Glutamatergic neuron (in vitro differentiated cells): ENCODE measurements around the gene NTRK3. TPM values are rescaled to one million over a fixed set of nuclear protein-coding genes. Genes with fewer than 3 reads are reported as not detected.

Experiments
- DNase-seq: peaks from one replicate; pipeline ENCODE4 v3.0.0; 2022
- H3K27ac Mint-ChIP-seq: one replicate; pipeline ENCODE4 v1.8.0; 2020; ENCODE audit warnings: mild to moderate bottlenecking, mixed read lengths, inconsistent platforms; ENCODE audit not compliant: unreplicated experiment
- H3K27me3 Mint-ChIP-seq: one replicate; pipeline ENCODE4 v1.8.0; 2020; ENCODE audit warnings: mild to moderate bottlenecking, moderate library complexity, mixed read lengths, inconsistent platforms; ENCODE audit not compliant: unreplicated experiment
- H3K36me3 Mint-ChIP-seq: one replicate; pipeline ENCODE4 v1.8.0; 2020; ENCODE audit warnings: mild to moderate bottlenecking, mixed read lengths, inconsistent platforms; ENCODE audit not compliant: unreplicated experiment
- H3K4me1 Mint-ChIP-seq: one replicate; pipeline ENCODE4 v1.8.0; 2020; ENCODE audit warnings: mild to moderate bottlenecking, low read depth, mixed read lengths, inconsistent platforms; ENCODE audit not compliant: unreplicated experiment
- H3K4me3 Mint-ChIP-seq: one replicate; pipeline ENCODE4 v1.8.0; 2020; ENCODE audit warnings: mild to moderate bottlenecking, mixed read lengths, inconsistent platforms; ENCODE audit not compliant: unreplicated experiment
- H3K9me3 Mint-ChIP-seq: one replicate; pipeline ENCODE4 v1.8.0; 2020; ENCODE audit warnings: mild to moderate bottlenecking, moderate library complexity, mixed read lengths, inconsistent platforms; ENCODE audit not compliant: unreplicated experiment
- total RNA-seq: library from RNA; stranded (reverse); fragmentation: NEBNext Ultra II Directional; extraction: Animal tissue kit (Norgen Biotek cat#: 25700); gene quantifications from one replicate; pipeline ENCODE4 v1.2.1, GENCODE V29; 2021; ENCODE audit not compliant: unreplicated experiment
- TF ChIP-seq, protein P1 (sequence below): fragments of 200-600 bp; sonication (generic); IDR thresholded peaks from one replicate; pipeline ENCODE4 v1.5.0; 2021; ENCODE audit not compliant: partially characterized antibody, unreplicated experiment

Gene NTRK3
- total RNA-seq, 1 donor from 2014 or later, result 9.5 TPM

- Mint-ChIP-seq H3K4me3 (no peak overlapping the region), H3K36me3 (peaks cover 10% of the 10 kb centered on the region), H3K27me3 (peaks cover 5% of the 10 kb centered on the region), H3K27ac (no peak overlapping the region), H3K4me1 (peaks cover 14% of the 10 kb centered on the region), H3K9me3 (peaks cover 11% of the 10 kb centered on the region)
- TF ChIP-seq, protein P1, sequence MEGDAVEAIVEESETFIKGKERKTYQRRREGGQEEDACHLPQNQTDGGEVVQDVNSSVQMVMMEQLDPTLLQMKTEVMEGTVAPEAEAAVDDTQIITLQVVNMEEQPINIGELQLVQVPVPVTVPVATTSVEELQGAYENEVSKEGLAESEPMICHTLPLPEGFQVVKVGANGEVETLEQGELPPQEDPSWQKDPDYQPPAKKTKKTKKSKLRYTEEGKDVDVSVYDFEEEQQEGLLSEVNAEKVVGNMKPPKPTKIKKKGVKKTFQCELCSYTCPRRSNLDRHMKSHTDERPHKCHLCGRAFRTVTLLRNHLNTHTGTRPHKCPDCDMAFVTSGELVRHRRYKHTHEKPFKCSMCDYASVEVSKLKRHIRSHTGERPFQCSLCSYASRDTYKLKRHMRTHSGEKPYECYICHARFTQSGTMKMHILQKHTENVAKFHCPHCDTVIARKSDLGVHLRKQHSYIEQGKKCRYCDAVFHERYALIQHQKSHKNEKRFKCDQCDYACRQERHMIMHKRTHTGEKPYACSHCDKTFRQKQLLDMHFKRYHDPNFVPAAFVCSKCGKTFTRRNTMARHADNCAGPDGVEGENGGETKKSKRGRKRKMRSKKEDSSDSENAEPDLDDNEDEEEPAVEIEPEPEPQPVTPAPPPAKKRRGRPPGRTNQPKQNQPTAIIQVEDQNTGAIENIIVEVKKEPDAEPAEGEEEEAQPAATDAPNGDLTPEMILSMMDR, result no peak
- no peak for DNase-seq
These were observed 54.3 kb downstream of the NTRK3 start for GRCh38 chr15:88202231-88202630.

- no peak overlapping the region for H3K4me3 Mint-ChIP-seq
- peaks cover 10% of the 10 kb centered on the region for H3K9me3 Mint-ChIP-seq
- H3K27me3 Mint-ChIP-seq, result peaks cover 2% of the 10 kb centered on the region
- no peak for DNase-seq
- peaks cover 14% of the 10 kb centered on the region for H3K36me3 Mint-ChIP-seq
- H3K4me1 Mint-ChIP-seq, result peaks cover 9% of the 10 kb centered on the region
- H3K27ac Mint-ChIP-seq, result no peak overlapping the region
- TF ChIP-seq, protein P1, result no peak
These were observed 55.3 kb downstream of the NTRK3 start for GRCh38 chr15:88201207-88201606.

DNA sequence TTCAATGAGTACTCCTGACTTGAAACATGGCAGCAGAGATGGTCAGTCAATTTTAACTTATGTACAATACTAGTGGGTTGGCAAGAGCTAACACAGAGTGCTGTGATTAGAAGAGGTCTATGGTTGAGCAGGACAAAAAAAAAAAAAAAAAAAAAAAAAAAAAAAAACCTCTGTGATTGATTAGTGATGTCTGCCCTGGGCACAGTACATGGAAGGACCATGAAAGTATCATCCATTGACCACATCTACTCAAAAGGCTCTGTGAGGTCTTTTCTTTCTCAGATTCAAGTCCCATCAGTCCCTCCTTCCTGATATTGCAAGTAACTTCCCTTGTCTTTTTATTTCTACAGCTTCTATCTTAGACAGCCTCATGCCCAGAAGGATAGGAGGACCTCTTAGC, 59.6 kb downstream of the NTRK3 start:
- Mint-ChIP-seq H3K9me3 (peaks cover 9% of the 10 kb centered on the region), H3K4me3 (no peak overlapping the region), H3K27ac (no peak overlapping the region), H3K4me1 (peaks cover 19% of the 10 kb centered on the region), H3K27me3 (peaks cover 5% of the 10 kb centered on the region), H3K36me3 (peaks cover 8% of the 10 kb centered on the region)
- no peak for DNase-seq
- TF ChIP-seq, protein P1, result no peak

DNA sequence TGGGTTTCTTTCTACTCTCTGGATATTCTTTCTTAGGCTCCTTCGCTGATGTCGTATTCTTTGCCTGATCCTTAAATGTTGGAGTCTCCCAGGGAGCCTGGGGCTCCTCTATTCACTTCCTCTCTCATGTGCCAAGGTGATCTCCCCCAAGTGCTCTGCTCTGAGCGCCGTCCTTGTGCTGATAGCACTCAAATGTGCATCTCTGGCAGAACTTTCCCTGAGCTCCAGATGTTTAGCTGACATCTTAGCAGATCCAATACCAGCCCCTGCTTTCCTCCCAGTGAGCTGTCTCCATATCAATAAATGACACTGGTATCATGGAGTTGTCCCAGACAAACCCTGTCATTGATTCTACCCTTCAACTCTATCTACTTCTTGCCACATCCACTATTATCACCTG, 62.4 kb downstream of the NTRK3 start:
- H3K27ac Mint-ChIP-seq, result no peak overlapping the region
- H3K36me3 Mint-ChIP-seq, result peaks cover 4% of the 10 kb centered on the region
- H3K9me3 Mint-ChIP-seq, result peaks cover 6% of the 10 kb centered on the region
- TF ChIP-seq, protein P1, result no peak
- H3K4me1 Mint-ChIP-seq, result peaks cover 22% of the 10 kb centered on the region
- no peak for DNase-seq
- H3K27me3 Mint-ChIP-seq, result peaks cover 5% of the 10 kb centered on the region
- no peak overlapping the region for H3K4me3 Mint-ChIP-seq

- DNase-seq, result no peak
- H3K27me3 Mint-ChIP-seq, result peaks cover 6% of the 10 kb centered on the region
- H3K4me1 Mint-ChIP-seq, result peaks cover 22% of the 10 kb centered on the region
- H3K4me3 Mint-ChIP-seq, result no peak overlapping the region
- H3K9me3 Mint-ChIP-seq, result peaks cover 6% of the 10 kb centered on the region
- TF ChIP-seq, protein P1, result peak; percentile 69
- H3K36me3 Mint-ChIP-seq, result peaks cover 4% of the 10 kb centered on the region
- H3K27ac Mint-ChIP-seq, result no peak overlapping the region
These were observed 63.1 kb downstream of the NTRK3 start for GRCh38 chr15:88193415-88193814.
